Esophagus squamous epithelium (tissue), 4 donors: ENCODE measurements around the gene DAPK1.

Experiments
- POLR2A ChIP-seq, 4 donors: fragments of 450-650 bp; IDR thresholded peaks; one replicate each; pipeline ENCODE4 v1.6.1; 2017; ENCODE audit warnings: antibody characterized with exemption in 4 of 4, mild to moderate bottlenecking in 4 of 4, moderate library complexity in 3 of 4
- TF ChIP-seq, protein P1 (sequence below), 6 experiments: fragments of 450-650 bp in 4 of 6; fragments of 200-600 bp in 2 of 6; sonication (generic) in 2 of 6; IDR thresholded peaks; one replicate each; pipeline ENCODE4 v1.5.1; 2016 to 2019; ENCODE audit warnings: antibody characterized with exemption in 6 of 6, mild to moderate bottlenecking in 4 of 6, moderate library complexity in 4 of 6

DNA sequence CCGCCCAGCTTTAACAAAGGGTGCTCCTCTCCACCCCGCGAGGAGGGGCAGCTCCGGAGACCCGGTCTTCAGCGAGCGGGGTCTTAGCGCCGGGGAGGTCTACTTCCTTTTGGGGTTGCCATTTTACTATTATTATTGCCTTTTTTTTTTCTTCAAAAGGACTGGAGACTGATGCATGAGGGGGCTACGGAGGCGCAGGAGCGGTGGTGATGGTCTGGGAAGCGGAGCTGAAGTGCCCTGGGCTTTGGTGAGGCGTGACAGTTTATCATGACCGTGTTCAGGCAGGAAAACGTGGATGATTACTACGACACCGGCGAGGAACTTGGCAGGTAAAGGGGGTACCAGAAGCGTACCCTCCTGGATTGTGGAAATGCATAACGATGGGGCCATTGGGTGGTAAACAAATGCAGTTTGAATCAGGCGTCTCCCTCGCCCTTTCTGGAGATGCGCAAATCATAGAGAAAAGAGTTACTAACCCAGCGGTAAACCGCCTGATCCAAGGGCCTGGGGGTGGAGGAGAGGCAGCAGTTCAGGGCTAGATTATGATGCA is 1.2 kb downstream of the DAPK1 start:
- TF ChIP-seq, protein P1, sequence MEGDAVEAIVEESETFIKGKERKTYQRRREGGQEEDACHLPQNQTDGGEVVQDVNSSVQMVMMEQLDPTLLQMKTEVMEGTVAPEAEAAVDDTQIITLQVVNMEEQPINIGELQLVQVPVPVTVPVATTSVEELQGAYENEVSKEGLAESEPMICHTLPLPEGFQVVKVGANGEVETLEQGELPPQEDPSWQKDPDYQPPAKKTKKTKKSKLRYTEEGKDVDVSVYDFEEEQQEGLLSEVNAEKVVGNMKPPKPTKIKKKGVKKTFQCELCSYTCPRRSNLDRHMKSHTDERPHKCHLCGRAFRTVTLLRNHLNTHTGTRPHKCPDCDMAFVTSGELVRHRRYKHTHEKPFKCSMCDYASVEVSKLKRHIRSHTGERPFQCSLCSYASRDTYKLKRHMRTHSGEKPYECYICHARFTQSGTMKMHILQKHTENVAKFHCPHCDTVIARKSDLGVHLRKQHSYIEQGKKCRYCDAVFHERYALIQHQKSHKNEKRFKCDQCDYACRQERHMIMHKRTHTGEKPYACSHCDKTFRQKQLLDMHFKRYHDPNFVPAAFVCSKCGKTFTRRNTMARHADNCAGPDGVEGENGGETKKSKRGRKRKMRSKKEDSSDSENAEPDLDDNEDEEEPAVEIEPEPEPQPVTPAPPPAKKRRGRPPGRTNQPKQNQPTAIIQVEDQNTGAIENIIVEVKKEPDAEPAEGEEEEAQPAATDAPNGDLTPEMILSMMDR (IDR thresholded peaks at IDR 0.05) = no peak
- no peak for TF ChIP-seq POLR2A (IDR thresholded peaks at IDR 0.05)
